GM23338 (cell line): ENCODE results near the gene ZNF821. TPM values are rescaled to one million over a fixed set of nuclear protein-coding genes. Genes with fewer than 3 reads are reported as not detected.

Experiments used
- ATAC-seq: fragments of 200-7000 bp; cut with Tn5 transposase; 3 replicates; pipeline ENCODE4 v1.9.1; 2020
- DNase-seq: peaks from one replicate; pipeline ENCODE4 v3.0.0-alpha.2; 2015; ENCODE audit warnings: low spot score
- H2AFZ ChIP-seq: fragments of 200-600 bp; sonication (generic); 2 replicates; pipeline ENCODE4 v1.8.0; 2016; ENCODE audit warnings: antibody characterized with exemption, mild to moderate bottlenecking, moderate library complexity
- H3F3A ChIP-seq: fragments of 200-600 bp; sonication (generic); replicated peaks from 2 replicates; pipeline ENCODE4 v1.8.0; 2017; ENCODE audit warnings: antibody characterized with exemption, mixed run types, low read depth
- H3K27ac ChIP-seq: fragments of 200-600 bp; sonication (generic); 2 replicates; pipeline ENCODE4 v1.6.1; 2016; ENCODE audit warnings: low read depth
- H3K27me3 ChIP-seq: fragments of 200-600 bp; sonication (generic); 2 replicates; pipeline ENCODE4 v1.8.0; 2016; ENCODE audit warnings: mild to moderate bottlenecking, mixed run types, moderate library complexity; ENCODE audit not compliant: insufficient read depth
- H3K36me3 ChIP-seq: fragments of 200-600 bp; sonication (generic); 2 replicates; pipeline ENCODE4 v1.8.0; 2016; ENCODE audit warnings: mild to moderate bottlenecking; ENCODE audit not compliant: insufficient read depth
- H3K4me1 ChIP-seq: fragments of 200-600 bp; sonication (generic); 2 replicates; pipeline ENCODE4 v1.8.0; 2016; ENCODE audit warnings: mild to moderate bottlenecking, moderate library complexity; ENCODE audit not compliant: insufficient read depth
- H3K4me2 ChIP-seq: fragments of 200-600 bp; sonication (generic); 2 replicates; pipeline ENCODE4 v1.7.1; 2017; ENCODE audit warnings: mixed run types
- H3K4me3 ChIP-seq: fragments of 200-600 bp; sonication (generic); 2 replicates; pipeline ENCODE4 v1.6.1; 2016; ENCODE audit warnings: mixed run types
- H3K79me2 ChIP-seq: fragments of 200-600 bp; sonication (generic); replicated peaks from 2 replicates; pipeline ENCODE4 v1.8.0; 2017; ENCODE audit warnings: mild to moderate bottlenecking; ENCODE audit not compliant: insufficient read depth
- H3K9me2 ChIP-seq: fragments of 200-600 bp; sonication (generic); 2 replicates; pipeline ENCODE4 v1.8.0; 2017; ENCODE audit not compliant: insufficient read depth
- H4K20me1 ChIP-seq: fragments of 200-600 bp; sonication (generic); replicated peaks from 2 replicates; pipeline ENCODE4 v1.8.0; 2017; ENCODE audit warnings: mild to moderate bottlenecking; ENCODE audit not compliant: insufficient read depth
- H3K27ac Mint-ChIP-seq: 2 replicates; pipeline ENCODE4 v1.8.0; 2020; ENCODE audit warnings: inconsistent platforms, mild to moderate bottlenecking, moderate library complexity, mixed read lengths
- H3K27me3 Mint-ChIP-seq: 3 replicates; pipeline ENCODE4 v1.8.0; 2022; ENCODE audit warnings: low read depth, mild to moderate bottlenecking, moderate library complexity, mixed read lengths, inconsistent platforms; ENCODE audit not compliant: insufficient read depth, poor library complexity
- H3K36me3 Mint-ChIP-seq: 3 replicates; pipeline ENCODE4 v1.8.0; 2021; ENCODE audit warnings: low read depth, mild to moderate bottlenecking, inconsistent platforms, moderate library complexity, mixed read lengths
- H3K4me1 Mint-ChIP-seq: 3 replicates; pipeline ENCODE4 v1.8.0; 2020; ENCODE audit warnings: mild to moderate bottlenecking, inconsistent platforms, mixed read lengths
- H3K4me3 Mint-ChIP-seq: 3 replicates; pipeline ENCODE4 v1.8.0; 2021; ENCODE audit warnings: moderate library complexity, mild to moderate bottlenecking, inconsistent platforms, mixed read lengths
- H3K9me3 Mint-ChIP-seq: 3 replicates; pipeline ENCODE4 v1.8.0; 2020; ENCODE audit warnings: moderate library complexity, mild to moderate bottlenecking, inconsistent platforms, mixed read lengths
- CREB1 ChIP-seq: fragments of 250-450 bp; sonication (Bioruptor Pico); IDR thresholded peaks from 2 replicates; pipeline ENCODE4 v1.5.0; 2020; ENCODE audit warnings: low read depth, mild to moderate bottlenecking, moderate library complexity
- EZH2 ChIP-seq: fragments of 200-600 bp; sonication (generic); IDR thresholded peaks from one replicate; pipeline ENCODE4 v1.8.0; 2017; ENCODE audit warnings: antibody characterized with exemption, mild to moderate bottlenecking, low read depth; ENCODE audit not compliant: unreplicated experiment
- EZH2phosphoT487 ChIP-seq: fragments of 200-600 bp; sonication (generic); IDR thresholded peaks from one replicate; pipeline ENCODE4 v1.8.1; 2018; ENCODE audit warnings: antibody characterized with exemption; ENCODE audit not compliant: unreplicated experiment
- JUNB ChIP-seq: IDR thresholded peaks from one replicate; pipeline ENCODE4 v1.6.1; 2016; ENCODE audit warnings: antibody characterized with exemption; ENCODE audit not compliant: unreplicated experiment
- NANOG ChIP-seq: IDR thresholded peaks from 2 replicates; pipeline ENCODE4 v1.6.1; 2016; ENCODE audit warnings: antibody characterized with exemption, borderline replicate concordance
- POLR2AphosphoS5 ChIP-seq: IDR thresholded peaks from 2 replicates; pipeline ENCODE4 v1.6.1; 2016; ENCODE audit warnings: antibody characterized with exemption, low read depth
- STAT1 ChIP-seq: IDR thresholded peaks from one replicate; pipeline ENCODE4 v1.6.1; 2016; ENCODE audit warnings: antibody characterized with exemption; ENCODE audit not compliant: unreplicated experiment
- ZNF114 ChIP-seq: fragments of 250-450 bp; sonication (Bioruptor Pico); IDR thresholded peaks from 2 replicates; pipeline ENCODE4 v1.5.0; 2020; ENCODE audit warnings: mild to moderate bottlenecking, moderate library complexity
- ZNF331 ChIP-seq: fragments of 250-450 bp; sonication (Bioruptor Pico); IDR thresholded peaks from 2 replicates; pipeline ENCODE4 v1.5.0; 2020; ENCODE audit warnings: low read depth, mild to moderate bottlenecking, moderate library complexity
- polyA plus RNA-seq: library from polyadenylated mRNA; unstranded; fragments of >200 nt; fragmentation: Nextera tagmentation; extraction: Ambion mirVana; gene quantifications from 2 replicates; pipeline ENCODE4 v1.2.1, GENCODE V29; 2016
- total RNA-seq: library from RNA; depleted of rRNA; stranded (reverse); fragments of >200 nt; shearing (Covaris generic); gene quantifications from 2 replicates; pipeline ENCODE4 v1.2.3, GENCODE V29; 2014
- TF ChIP-seq, protein P1 (sequence below): IDR thresholded peaks from one replicate; pipeline ENCODE4 v1.6.1; 2018; ENCODE audit warnings: antibody characterized with exemption; ENCODE audit not compliant: unreplicated experiment
- TF ChIP-seq, protein P2 (sequence below), 2 experiments: fragments of 200-600 bp in 1 of 2; sonication (generic) in 1 of 2; conservative IDR thresholded peaks; 2 replicates each; pipeline versions ENCODE4 v1.5.1 to v1.6.1; 2016 to 2017; ENCODE audit warnings: antibody characterized with exemption in 2 of 2, low read depth in 2 of 2, mild to moderate bottlenecking in 2 of 2, moderate library complexity in 1 of 2
- TF ChIP-seq, protein P3 (sequence below): IDR thresholded peaks from 2 replicates; pipeline ENCODE4 v1.6.1; 2016; ENCODE audit warnings: antibody characterized with exemption

ZNF821 gene
- total and polyA plus RNA-seq, 2 experiments from 2014 or later: 13.3 to 14.8 TPM

DNA sequence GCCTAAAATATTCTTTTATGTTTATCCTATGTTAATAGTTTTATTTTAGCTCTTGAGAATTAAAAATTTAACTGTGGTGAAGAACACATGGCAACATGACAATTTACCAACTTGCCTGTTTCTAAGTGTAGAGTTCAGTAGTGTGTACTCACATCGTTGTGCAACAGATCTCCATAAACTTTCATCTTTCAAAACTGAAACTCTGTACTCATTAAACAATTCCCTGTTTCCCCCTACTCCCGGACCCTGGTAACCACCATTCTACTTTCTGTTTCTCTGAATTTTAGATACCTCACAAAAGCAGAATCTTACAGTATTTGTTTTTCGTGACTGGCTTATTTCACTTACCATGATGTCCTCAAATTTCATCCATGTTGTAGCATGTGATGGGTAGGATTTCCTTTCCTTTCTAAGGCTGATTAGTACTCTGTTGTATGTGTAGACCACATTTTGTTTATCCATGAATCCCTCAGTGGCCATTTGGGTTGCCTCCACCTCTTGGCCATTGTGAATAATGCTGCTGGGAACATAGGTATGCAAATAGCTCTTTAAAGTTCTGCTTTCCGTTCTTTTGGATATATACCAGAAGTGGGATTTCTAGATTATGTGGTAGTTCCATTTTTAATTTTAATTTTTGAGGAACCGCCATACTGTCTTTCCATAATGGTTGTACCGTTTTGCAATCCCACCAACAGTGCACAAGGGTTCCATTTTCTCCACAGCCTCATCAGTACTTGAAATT is 28.7 kb upstream of the ZNF821 start (continued):
- TF ChIP-seq, protein P1, sequence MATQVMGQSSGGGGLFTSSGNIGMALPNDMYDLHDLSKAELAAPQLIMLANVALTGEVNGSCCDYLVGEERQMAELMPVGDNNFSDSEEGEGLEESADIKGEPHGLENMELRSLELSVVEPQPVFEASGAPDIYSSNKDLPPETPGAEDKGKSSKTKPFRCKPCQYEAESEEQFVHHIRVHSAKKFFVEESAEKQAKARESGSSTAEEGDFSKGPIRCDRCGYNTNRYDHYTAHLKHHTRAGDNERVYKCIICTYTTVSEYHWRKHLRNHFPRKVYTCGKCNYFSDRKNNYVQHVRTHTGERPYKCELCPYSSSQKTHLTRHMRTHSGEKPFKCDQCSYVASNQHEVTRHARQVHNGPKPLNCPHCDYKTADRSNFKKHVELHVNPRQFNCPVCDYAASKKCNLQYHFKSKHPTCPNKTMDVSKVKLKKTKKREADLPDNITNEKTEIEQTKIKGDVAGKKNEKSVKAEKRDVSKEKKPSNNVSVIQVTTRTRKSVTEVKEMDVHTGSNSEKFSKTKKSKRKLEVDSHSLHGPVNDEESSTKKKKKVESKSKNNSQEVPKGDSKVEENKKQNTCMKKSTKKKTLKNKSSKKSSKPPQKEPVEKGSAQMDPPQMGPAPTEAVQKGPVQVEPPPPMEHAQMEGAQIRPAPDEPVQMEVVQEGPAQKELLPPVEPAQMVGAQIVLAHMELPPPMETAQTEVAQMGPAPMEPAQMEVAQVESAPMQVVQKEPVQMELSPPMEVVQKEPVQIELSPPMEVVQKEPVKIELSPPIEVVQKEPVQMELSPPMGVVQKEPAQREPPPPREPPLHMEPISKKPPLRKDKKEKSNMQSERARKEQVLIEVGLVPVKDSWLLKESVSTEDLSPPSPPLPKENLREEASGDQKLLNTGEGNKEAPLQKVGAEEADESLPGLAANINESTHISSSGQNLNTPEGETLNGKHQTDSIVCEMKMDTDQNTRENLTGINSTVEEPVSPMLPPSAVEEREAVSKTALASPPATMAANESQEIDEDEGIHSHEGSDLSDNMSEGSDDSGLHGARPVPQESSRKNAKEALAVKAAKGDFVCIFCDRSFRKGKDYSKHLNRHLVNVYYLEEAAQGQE: no peak
- TF ChIP-seq POLR2AphosphoS5: no peak
- TF ChIP-seq CREB1: no peak
- no peak for TF ChIP-seq JUNB
- no peak for TF ChIP-seq ZNF331 (CRISPR knock-in tag)
- TF ChIP-seq, protein P2, sequence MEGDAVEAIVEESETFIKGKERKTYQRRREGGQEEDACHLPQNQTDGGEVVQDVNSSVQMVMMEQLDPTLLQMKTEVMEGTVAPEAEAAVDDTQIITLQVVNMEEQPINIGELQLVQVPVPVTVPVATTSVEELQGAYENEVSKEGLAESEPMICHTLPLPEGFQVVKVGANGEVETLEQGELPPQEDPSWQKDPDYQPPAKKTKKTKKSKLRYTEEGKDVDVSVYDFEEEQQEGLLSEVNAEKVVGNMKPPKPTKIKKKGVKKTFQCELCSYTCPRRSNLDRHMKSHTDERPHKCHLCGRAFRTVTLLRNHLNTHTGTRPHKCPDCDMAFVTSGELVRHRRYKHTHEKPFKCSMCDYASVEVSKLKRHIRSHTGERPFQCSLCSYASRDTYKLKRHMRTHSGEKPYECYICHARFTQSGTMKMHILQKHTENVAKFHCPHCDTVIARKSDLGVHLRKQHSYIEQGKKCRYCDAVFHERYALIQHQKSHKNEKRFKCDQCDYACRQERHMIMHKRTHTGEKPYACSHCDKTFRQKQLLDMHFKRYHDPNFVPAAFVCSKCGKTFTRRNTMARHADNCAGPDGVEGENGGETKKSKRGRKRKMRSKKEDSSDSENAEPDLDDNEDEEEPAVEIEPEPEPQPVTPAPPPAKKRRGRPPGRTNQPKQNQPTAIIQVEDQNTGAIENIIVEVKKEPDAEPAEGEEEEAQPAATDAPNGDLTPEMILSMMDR (conservative IDR thresholded peaks at IDR 0.05; ENCODE audit: low read depth in 2 of 2): no peak
- TF ChIP-seq ZNF114: no peak
- TF ChIP-seq NANOG: no peak

DNA sequence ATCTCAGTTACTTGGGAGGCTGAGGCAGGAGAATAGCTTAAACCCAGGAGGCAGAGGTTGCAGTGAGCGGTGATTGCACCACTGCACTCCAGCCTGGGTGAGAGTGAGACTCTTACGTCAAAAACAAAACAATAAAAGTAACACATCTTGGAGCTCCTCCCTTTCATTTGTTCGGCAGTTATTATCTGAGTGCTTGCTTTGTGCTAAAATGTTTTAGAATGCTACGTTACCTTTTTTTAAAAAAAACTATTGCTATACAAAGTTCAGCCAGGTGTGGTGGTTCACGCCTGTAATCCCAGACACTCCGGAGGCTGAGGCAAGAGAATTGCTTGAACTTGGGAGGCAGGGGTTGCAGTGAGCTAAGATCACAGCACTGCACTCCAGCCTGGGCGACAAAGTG is 27.1 kb upstream of the ZNF821 start:
- peaks cover 100% of the 10 kb centered on the region for H3K79me2 ChIP-seq
- no peak overlapping the region for H3K4me3 ChIP-seq
- ATAC-seq: no peak
- no peak overlapping the region; the same call in 1 of the 2 replicates for H3K27ac ChIP-seq
- no peaks in the 10 kb centered on the region for H3K9me3 Mint-ChIP-seq
- H3F3A ChIP-seq: 0 out of 2 replicates have a peak, but pooled peaks cover 3% of the 10 kb centered on the region
- H3K4me2 ChIP-seq: no peak overlapping the region
- H3K27me3 Mint-ChIP-seq: peaks cover 2% of the 10 kb centered on the region
- no peak overlapping the region for H3K4me3 Mint-ChIP-seq
- H3K4me1 ChIP-seq: peaks cover 9% of the 10 kb centered on the region; the same call in 1 of the 2 replicates
- peaks cover 14% of the 10 kb centered on the region for H3K4me1 Mint-ChIP-seq
- peaks cover 12% of the 10 kb centered on the region; the same call in 1 of the 2 replicates for H3K36me3 ChIP-seq
- no peak for DNase-seq
- H3K9me2 ChIP-seq: no peaks in the 10 kb centered on the region
- no peak overlapping the region for H2AFZ ChIP-seq
- H3K27ac Mint-ChIP-seq: no peak overlapping the region
- peaks cover 48% of the 10 kb centered on the region for H3K36me3 Mint-ChIP-seq
- no peaks in the 10 kb centered on the region for H3K27me3 ChIP-seq
- peaks cover 99% of the 10 kb centered on the region for H4K20me1 ChIP-seq
- TF ChIP-seq STAT1: no peak
- no peak for TF ChIP-seq EZH2phosphoT487
- TF ChIP-seq NANOG: no peak
- no peak for TF ChIP-seq CREB1
- TF ChIP-seq, protein P3, sequence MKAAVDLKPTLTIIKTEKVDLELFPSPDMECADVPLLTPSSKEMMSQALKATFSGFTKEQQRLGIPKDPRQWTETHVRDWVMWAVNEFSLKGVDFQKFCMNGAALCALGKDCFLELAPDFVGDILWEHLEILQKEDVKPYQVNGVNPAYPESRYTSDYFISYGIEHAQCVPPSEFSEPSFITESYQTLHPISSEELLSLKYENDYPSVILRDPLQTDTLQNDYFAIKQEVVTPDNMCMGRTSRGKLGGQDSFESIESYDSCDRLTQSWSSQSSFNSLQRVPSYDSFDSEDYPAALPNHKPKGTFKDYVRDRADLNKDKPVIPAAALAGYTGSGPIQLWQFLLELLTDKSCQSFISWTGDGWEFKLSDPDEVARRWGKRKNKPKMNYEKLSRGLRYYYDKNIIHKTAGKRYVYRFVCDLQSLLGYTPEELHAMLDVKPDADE: no peak
- TF ChIP-seq POLR2AphosphoS5: no peak
- no peak for TF ChIP-seq EZH2
- TF ChIP-seq, protein P1: no peak
